HCT116 (cell line): Measurements from ENCODE around the gene NDUFS8. TPM values are rescaled to one million over a fixed set of nuclear protein-coding genes. Genes with fewer than 3 reads are reported as not detected.
A peak's percentile ranks its signal among the peaks of the same experiment; 100 is the strongest.

ENCODE experiments used
- ATAC-seq: fragments of 200-7000 bp; cut with Tn5 transposase; 2 replicates; pipeline ENCODE4 v1.9.1; 2020; ENCODE audit warnings: mild to moderate bottlenecking, moderate library complexity
- BruUV-seq: library from RNA; stranded (reverse); fragments of 400-500 nt; replicated peaks from 2 replicates; lab custom pipeline; 2021; lab: Mats Ljungman, UMichigan
- CTCF ChIA-PET: fragments of 300-600 bp; sonication (Branson Sonifier 250); formaldehyde crosslinking; loops from one replicate; lab custom pipeline; 2021; ENCODE audit warnings: antibody characterized with exemption; lab: Charles Lee
- POLR2A ChIA-PET: fragments of 300-600, 350-600 bp; sonication (Branson Sonifier 250); formaldehyde crosslinking; loops from one replicate; lab custom pipeline; 2021; ENCODE audit warnings: antibody characterized with exemption; lab: Charles Lee
- RAD21 ChIA-PET, 2 experiments: fragments of 300-600 bp; sonication (Branson Sonifier 250); formaldehyde crosslinking; loops; one replicate each; lab custom pipeline; 2023; ENCODE audit warnings: low total read pairs in 2 of 2; ENCODE audit not compliant: uncharacterized antibody in 2 of 2, unreplicated experiment in 2 of 2, low non-redundant PET in 1 of 2; lab: Charles Lee
- DNase-seq: peaks from one replicate; pipeline ENCODE4 v3.0.0-alpha.2; 2010; ENCODE audit warnings: low read depth, low spot score
- H2AFZ ChIP-seq: fragments of 200-600 bp; shearing (Covaris generic), sonication (generic); 2 replicates; pipeline ENCODE4 v1.6.1; 2017; ENCODE audit warnings: low read depth, mixed run types, mixed read lengths, antibody characterized with exemption, low read length; ENCODE audit not compliant: poor library complexity, severe bottlenecking
- H3K27ac ChIP-seq: 2 replicates; pipeline ENCODE4 v1.5.1; 2012; ENCODE audit warnings: low read depth, low read length
- H3K27me3 ChIP-seq: fragments of 200-600 bp; sonication (generic); 2 replicates; pipeline ENCODE4 v1.6.1; 2016; ENCODE audit warnings: mixed run types, low read length, mixed read lengths; ENCODE audit not compliant: insufficient read depth
- H3K36me3 ChIP-seq, 2 experiments: fragments of 200-500 bp in 1 of 2; fragments of 200-600 bp in 1 of 2; sonication (Bioruptor generic) in 1 of 2; sonication (generic) in 1 of 2; 2 replicates each; pipeline versions ENCODE4 v1.5.1 to v1.6.1; 2014 to 2016; ENCODE audit warnings: low read length in 2 of 2, inconsistent platforms in 1 of 2, mixed read lengths in 1 of 2, mixed run types in 1 of 2; ENCODE audit not compliant: insufficient read depth in 2 of 2, control insufficient read depth in 1 of 2
- H3K4me1 ChIP-seq, 2 experiments: fragments of 200-600 bp in 1 of 2; sonication (generic) in 1 of 2; 2 replicates each; pipeline versions ENCODE4 v1.5.1 to v1.6.1; 2012 to 2017; ENCODE audit warnings: low read length in 2 of 2, inconsistent platforms in 1 of 2, mild to moderate bottlenecking in 1 of 2, mixed read lengths in 1 of 2, mixed run types in 1 of 2, moderate library complexity in 1 of 2; ENCODE audit not compliant: insufficient read depth in 2 of 2, control insufficient read depth in 1 of 2
- H3K4me2 ChIP-seq: fragments of 200-600 bp; sonication (generic); 2 replicates; pipeline ENCODE4 v1.6.1; 2017; ENCODE audit warnings: mixed run types, low read length, mixed read lengths
- H3K4me3 ChIP-seq, 2 experiments: fragments of 200-600 bp in 1 of 2; sonication (generic) in 1 of 2; replicated peaks in 1 of 2; 2 replicates each; pipeline ENCODE4 v1.5.1; 2011 to 2016; ENCODE audit warnings: low read length in 2 of 2, control low read depth in 1 of 2, low read depth in 1 of 2, mild to moderate bottlenecking in 1 of 2, mixed read lengths in 1 of 2, mixed run types in 1 of 2
- H3K79me2 ChIP-seq: fragments of 200-600 bp; sonication (generic); 2 replicates; pipeline ENCODE4 v1.6.1; 2017; ENCODE audit warnings: mild to moderate bottlenecking, mixed run types, low read length, moderate library complexity, mixed read lengths; ENCODE audit not compliant: insufficient read depth
- H3K9ac ChIP-seq: fragments of 200-600 bp; sonication (generic); 2 replicates; pipeline ENCODE4 v1.6.1; 2016; ENCODE audit warnings: low read length, mixed read lengths
- H3K9me2 ChIP-seq: fragments of 200-600 bp; sonication (generic), shearing (Covaris generic); 2 replicates; pipeline ENCODE4 v1.6.1; 2017; ENCODE audit warnings: mixed run types, mild to moderate bottlenecking, moderate library complexity; ENCODE audit not compliant: insufficient read depth
- H3K9me3 ChIP-seq, 2 experiments: fragments of 200-500 bp in 1 of 2; fragments of 200-600 bp in 1 of 2; sonication (Bioruptor generic) in 1 of 2; sonication (generic) in 1 of 2; 2 replicates each; pipeline ENCODE4 v1.6.1; 2014 to 2017; ENCODE audit warnings: low read length in 2 of 2, mixed read lengths in 2 of 2, inconsistent platforms in 1 of 2, low read depth in 1 of 2, mild to moderate bottlenecking in 1 of 2, mixed run types in 1 of 2, moderate library complexity in 1 of 2; ENCODE audit not compliant: control insufficient read depth in 1 of 2, insufficient read depth in 1 of 2
- H4K20me1 ChIP-seq: fragments of 200-600 bp; sonication (generic), shearing (Covaris generic); 2 replicates; pipeline ENCODE4 v1.6.1; 2017; ENCODE audit warnings: mixed run types, mild to moderate bottlenecking, moderate library complexity; ENCODE audit not compliant: insufficient read depth
- CTCF ChIP-seq, 3 experiments: fragments of 200-600 bp in 1 of 3; sonication (generic) in 1 of 3; IDR thresholded peaks in 2 of 3; conservative IDR thresholded peaks in 1 of 3; 2 replicates each; pipeline ENCODE4 v1.5.1; 2012 to 2017; ENCODE audit warnings: low read depth in 2 of 3, low read length in 2 of 3, antibody characterized with exemption in 1 of 3, borderline replicate concordance in 1 of 3, control low read depth in 1 of 3, mild to moderate bottlenecking in 1 of 3, mixed read lengths in 1 of 3, mixed run types in 1 of 3, moderate library complexity in 1 of 3; ENCODE audit not compliant: insufficient read depth in 1 of 3
- EZH2 ChIP-seq: fragments of 200-600 bp; sonication (generic); IDR thresholded peaks from 2 replicates; pipeline ENCODE4 v1.6.1; 2017; ENCODE audit warnings: antibody characterized with exemption, mixed run types
- SP1 ChIP-seq: IDR thresholded peaks from 2 replicates; pipeline ENCODE4 v1.6.1; 2012; ENCODE audit warnings: low read depth
- ZBTB33 ChIP-seq: IDR thresholded peaks from 2 replicates; pipeline ENCODE4 v1.6.1; 2011; ENCODE audit warnings: mild to moderate bottlenecking, low read length, moderate library complexity; ENCODE audit not compliant: insufficient replicate concordance; ENCODE audit errors: extremely low read depth
- intact Hi-C: fragments of 100-400 bp; cut with micrococcal nuclease; formaldehyde crosslinking; loops from 2 replicates; pipeline ENCODE4 v1.10.0; 2022
- total RNA-seq: library from RNA; stranded (reverse); gene quantifications from one replicate; pipeline ENCODE4 v1.2.1, GENCODE V29; 2021; ENCODE audit not compliant: unreplicated experiment

Gene NDUFS8
- total RNA-seq, 1 experiment from 2014 or later, result 189 TPM

DNA sequence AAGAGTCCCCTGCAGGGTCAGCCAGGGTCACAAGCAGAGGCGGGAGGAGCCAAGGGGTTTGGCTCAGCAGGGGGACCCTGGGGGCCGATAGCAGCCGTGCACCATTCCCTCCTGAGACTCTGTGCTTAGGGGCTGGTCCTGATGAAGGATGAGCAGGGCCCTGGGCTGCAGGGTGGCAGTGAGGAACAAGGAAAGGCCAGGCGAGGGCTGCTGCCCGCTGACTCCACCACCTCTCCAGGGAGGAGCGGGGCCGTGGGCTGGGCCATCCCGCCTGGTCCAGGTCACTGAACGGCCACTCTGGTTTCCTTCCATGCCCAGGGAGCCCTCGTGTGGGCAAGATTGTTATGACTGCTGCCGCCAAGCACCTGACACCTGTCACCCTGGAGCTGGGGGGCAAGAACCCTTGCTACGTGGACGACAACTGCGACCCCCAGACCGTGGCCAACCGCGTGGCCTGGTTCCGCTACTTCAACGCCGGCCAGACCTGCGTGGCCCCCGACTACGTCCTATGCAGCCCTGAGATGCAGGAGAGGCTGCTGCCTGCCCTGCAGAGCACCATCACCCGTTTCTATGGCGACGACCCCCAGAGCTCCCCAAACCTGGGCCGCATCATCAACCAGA is 9.2 kb upstream of the NDUFS8 start:
- no peak overlapping the region for H3K9ac ChIP-seq
- peaks cover 35 to 61% of the 10 kb centered on the region in 2 experiments for H3K4me1 ChIP-seq
- H3K27me3 ChIP-seq, result no peaks in the 10 kb centered on the region
- no peaks in the 10 kb centered on the region for H3K36me3 ChIP-seq
- H3K4me3 ChIP-seq, result no peak overlapping the region
- ATAC-seq (peak; percentile 49), DNase-seq (no peak)
- no peak overlapping the region for H2AFZ ChIP-seq
- H3K9me2 ChIP-seq, result no peaks in the 10 kb centered on the region
- ChIA-PET CTCF (interaction anchor here (2.2 kb wide), 1 partner anchor 12 kb away, joined by 9 read pairs; the partner anchor contains the start of gene ALDH3B1), POLR2A (interaction anchor here (1.1 kb wide), 1 partner anchor 11 kb away, joined by 3 read pairs; the partner anchor contains the start of gene ALDH3B1)
- no peaks in the 10 kb centered on the region for H3K79me2 ChIP-seq
- no peaks in the 10 kb centered on the region; a peak in 1 of 4 replicates for H3K9me3 ChIP-seq
- BruUV-seq, result no TSS peak
- no peak for TF ChIP-seq ZBTB33
- TF ChIP-seq EZH2, result no peak
- no peak for TF ChIP-seq SP1
- TF ChIP-seq CTCF (IDR thresholded peaks at IDR 0.05 in 2 of 3, conservative IDR thresholded peaks at IDR 0.05 in 1 of 3; ENCODE audit: borderline replicate concordance in 1 of 3, insufficient read depth in 1 of 3, low read depth in 2 of 3, low read length in 2 of 3), result peak in 2 of 3 experiments; percentile 47 to 50; a peak in 4 of 6 replicates
- TF ChIP-seq, all 23 proteins: peak for 1
- no peaks in the 10 kb centered on the region for H4K20me1 ChIP-seq
- intact Hi-C loops, result no loop called here
- RAD21 ChIA-PET, result interaction anchor here in 1 of 2 experiments (2.0 kb wide), 1 partner anchor 11 kb away, joined by 7 read pairs; the partner anchor contains the start of gene ALDH3B1
- H3K4me2 ChIP-seq, result peak overlapping the region; percentile 44
- H3K27ac ChIP-seq, result peak overlapping the region; percentile 60; the same call in 1 of the 2 replicates
